Osteoblast (primary cell): ENCODE results near the gene HPS3. TPM values are rescaled to one million over a fixed set of nuclear protein-coding genes. Genes with fewer than 3 reads are reported as not detected.

Experiments used
- DNase-seq: peaks from one replicate; pipeline ENCODE4 v3.0.0; 2011; ENCODE audit warnings: low spot score, mixed read lengths; ENCODE audit not compliant: insufficient read length; ENCODE audit errors: missing footprints
- H2AFZ ChIP-seq: 2 replicates; pipeline ENCODE4 v1.6.0; 2011; ENCODE audit warnings: mild to moderate bottlenecking, low read length
- H3K27ac ChIP-seq: 2 replicates; pipeline ENCODE4 v1.5.1; 2011; ENCODE audit warnings: mild to moderate bottlenecking, low read depth, low read length, moderate library complexity
- H3K27me3 ChIP-seq: 2 replicates; pipeline ENCODE4 v1.6.0; 2012; ENCODE audit warnings: mild to moderate bottlenecking, control low read depth, inconsistent platforms, low read length, moderate library complexity; ENCODE audit not compliant: insufficient read depth
- H3K36me3 ChIP-seq: 2 replicates; pipeline ENCODE4 v1.5.1; 2011; ENCODE audit warnings: mild to moderate bottlenecking, low read length, control low read depth, moderate library complexity; ENCODE audit not compliant: insufficient read depth
- H3K4me1 ChIP-seq: 2 replicates; pipeline ENCODE4 v1.5.1; 2011; ENCODE audit warnings: mild to moderate bottlenecking, low read length, control low read depth, moderate library complexity; ENCODE audit not compliant: insufficient read depth
- H3K4me2 ChIP-seq: 2 replicates; pipeline ENCODE4 v1.6.0; 2011; ENCODE audit warnings: mild to moderate bottlenecking, low read length; ENCODE audit not compliant: insufficient read depth
- H3K4me3 ChIP-seq: fragments of 200-600 bp; sonication (generic); 3 replicates; pipeline ENCODE4 v1.5.1; 2012; ENCODE audit warnings: mild to moderate bottlenecking, low read length, inconsistent platforms; ENCODE audit not compliant: insufficient read depth
- H3K79me2 ChIP-seq: 2 replicates; pipeline ENCODE4 v1.6.0; 2012; ENCODE audit warnings: mild to moderate bottlenecking, low read length, control low read depth, inconsistent platforms; ENCODE audit not compliant: insufficient read depth
- H3K9me3 ChIP-seq: 2 replicates; pipeline ENCODE4 v1.5.1; 2011; ENCODE audit warnings: low read depth, low read length, control low read depth
- H4K20me1 ChIP-seq: 2 replicates; pipeline ENCODE4 v1.6.0; 2012; ENCODE audit warnings: mild to moderate bottlenecking, low read length, control low read depth; ENCODE audit not compliant: insufficient read depth
- CTCF ChIP-seq: IDR thresholded peaks from 2 replicates; pipeline ENCODE4 v1.5.1; 2011; ENCODE audit warnings: mild to moderate bottlenecking, low read depth, low read length, moderate library complexity; ENCODE audit errors: extremely low read depth
- total RNA-seq: library from RNA; depleted of rRNA; stranded (reverse); fragments of >200 nt; gene quantifications from 2 replicates; pipeline ENCODE4 v1.2.3, GENCODE V29; 2012

Gene HPS3
- total RNA-seq, 1 donor = 38.4 TPM

- no peaks in the 10 kb centered on the region for H3K79me2 ChIP-seq
- H3K9me3 ChIP-seq = no peaks in the 10 kb centered on the region
- H3K4me2 ChIP-seq = no peak overlapping the region
- H3K27me3 ChIP-seq = no peaks in the 10 kb centered on the region
- H4K20me1 ChIP-seq = no peaks in the 10 kb centered on the region
- H3K36me3 ChIP-seq = peaks cover 46% of the 10 kb centered on the region
- H3K4me1 ChIP-seq = peaks cover 25% of the 10 kb centered on the region
- no peak for DNase-seq
- H3K27ac ChIP-seq = no peak overlapping the region
- H3K4me3 ChIP-seq = no peak overlapping the region
- H2AFZ ChIP-seq = no peak overlapping the region
- no peak for TF ChIP-seq CTCF
Observed at GRCh38 chr3:149153402-149153801, 24.0 kb downstream of the HPS3 start.

- Histone ChIP-seq H3K79me2 (no peaks in the 10 kb centered on the region), H3K36me3 (peaks cover 53% of the 10 kb centered on the region), H3K27ac (no peak overlapping the region), H3K9me3 (no peaks in the 10 kb centered on the region), H3K4me1 (peaks cover 5% of the 10 kb centered on the region), H2AFZ (no peak overlapping the region), H3K27me3 (no peaks in the 10 kb centered on the region), H4K20me1 (no peaks in the 10 kb centered on the region), H3K4me3 (no peak overlapping the region), H3K4me2 (no peak overlapping the region)
- no peak for TF ChIP-seq CTCF
- DNase-seq = peak; percentile 52
Observed at GRCh38 chr3:149160754-149161300, 31.4 kb downstream of the HPS3 start.

- Histone ChIP-seq H3K9me3 (no peaks in the 10 kb centered on the region), H4K20me1 (no peaks in the 10 kb centered on the region), H3K27ac (no peak overlapping the region), H3K36me3 (peaks cover 50% of the 10 kb centered on the region), H2AFZ (no peak overlapping the region), H3K79me2 (no peaks in the 10 kb centered on the region), H3K4me2 (no peak overlapping the region), H3K27me3 (no peaks in the 10 kb centered on the region), H3K4me1 (peaks cover 5% of the 10 kb centered on the region), H3K4me3 (no peak overlapping the region)
- no peak for DNase-seq
- TF ChIP-seq CTCF = no peak
Observed at GRCh38 chr3:149162007-149162406, 32.6 kb downstream of the HPS3 start.

- Histone ChIP-seq H3K4me1 (peaks cover 5% of the 10 kb centered on the region), H3K79me2 (no peaks in the 10 kb centered on the region), H3K4me3 (no peak overlapping the region), H3K36me3 (peaks cover 45% of the 10 kb centered on the region), H4K20me1 (no peaks in the 10 kb centered on the region), H2AFZ (no peak overlapping the region), H3K27me3 (no peaks in the 10 kb centered on the region), H3K27ac (no peak overlapping the region), H3K9me3 (no peaks in the 10 kb centered on the region), H3K4me2 (no peak overlapping the region)
- DNase-seq = no peak
- no peak for TF ChIP-seq CTCF
Observed at GRCh38 chr3:149163066-149163465, 33.6 kb downstream of the HPS3 start.
